IMR-90 (cell line): Measurements from ENCODE around the gene MRPS31. TPM values are rescaled to one million over a fixed set of nuclear protein-coding genes. Genes with fewer than 3 reads are reported as not detected.

Experiments
- ATAC-seq: fragments of 200-7000 bp; cut with Tn5 transposase; 2 replicates; pipeline ENCODE4 v1.9.1; 2020; ENCODE audit warnings: low read depth, mild to moderate bottlenecking, moderate library complexity
- BruUV-seq: library from RNA; stranded (reverse); fragments of 400-500 nt; replicated peaks from 2 replicates; lab custom pipeline; 2021; lab: Mats Ljungman, UMichigan
- CTCF ChIA-PET: fragments of 300-600 bp; formaldehyde crosslinking; extraction: SDS; loops from one replicate; lab custom pipeline; 2021; ENCODE audit warnings: antibody characterized with exemption; lab: Yijun Ruan, JAX
- POLR2A ChIA-PET: fragments of 300-600 bp; sonication (Branson Sonifier 250); formaldehyde crosslinking; loops from one replicate; lab custom pipeline; 2022; ENCODE audit warnings: antibody characterized with exemption; ENCODE audit not compliant: unreplicated experiment; lab: Charles Lee
- DNase-seq: peaks from one replicate; pipeline ENCODE4 v3.0.0; 2013
- H2AFZ ChIP-seq: replicated peaks from 2 replicates; pipeline ENCODE3; 2013; ENCODE audit warnings: low read length, mild to moderate bottlenecking; ENCODE audit not compliant: poor library complexity
- H2AK5ac ChIP-seq: 2 replicates; pipeline ENCODE4 v1.6.1; 2013; ENCODE audit warnings: low read depth, low read length, inconsistent platforms
- H2AK9ac ChIP-seq: replicated peaks from 2 replicates; pipeline ENCODE3; 2013; ENCODE audit warnings: mild to moderate bottlenecking, low read depth, low read length, moderate library complexity; ENCODE audit not compliant: poor library complexity
- H2BK120ac ChIP-seq: 2 replicates; pipeline ENCODE4 v1.6.1; 2013; ENCODE audit warnings: low read depth, low read length, inconsistent platforms
- H2BK15ac ChIP-seq: 3 replicates; pipeline ENCODE4 v1.6.1; 2013; ENCODE audit warnings: low read depth, low read length, inconsistent platforms
- H2BK20ac ChIP-seq: 2 replicates; pipeline ENCODE4 v1.6.1; 2013; ENCODE audit warnings: low read depth, mild to moderate bottlenecking, inconsistent platforms, low read length, moderate library complexity
- H2BK5ac ChIP-seq: 2 replicates; pipeline ENCODE4 v1.6.1; 2013; ENCODE audit warnings: mild to moderate bottlenecking, low read depth, low read length, inconsistent platforms; ENCODE audit not compliant: poor library complexity, severe bottlenecking
- H3K14ac ChIP-seq: replicated peaks from 2 replicates; pipeline ENCODE4 v1.6.1; 2013; ENCODE audit warnings: low read depth, low read length, inconsistent platforms
- H3K18ac ChIP-seq: 2 replicates; pipeline ENCODE4 v1.6.1; 2013; ENCODE audit warnings: low read depth, low read length, control low read depth
- H3K23ac ChIP-seq: 2 replicates; pipeline ENCODE4 v1.6.1; 2013; ENCODE audit warnings: low read depth, low read length, inconsistent platforms
- H3K27ac ChIP-seq: 2 replicates; pipeline ENCODE4 v1.5.1; 2013; ENCODE audit warnings: mild to moderate bottlenecking, control low read depth, low read length; ENCODE audit not compliant: insufficient read depth
- H3K27me3 ChIP-seq: 2 replicates; pipeline ENCODE4 v1.6.1; 2013; ENCODE audit warnings: low read length; ENCODE audit not compliant: control insufficient read depth, insufficient read depth
- H3K36me3 ChIP-seq: 2 replicates; pipeline ENCODE4 v1.6.1; 2013; ENCODE audit warnings: low read length, mixed read lengths; ENCODE audit not compliant: control insufficient read depth, insufficient read depth
- H3K4ac ChIP-seq: 2 replicates; pipeline ENCODE4 v1.6.1; 2013; ENCODE audit warnings: low read depth, low read length, inconsistent platforms
- H3K4me1 ChIP-seq: 2 replicates; pipeline ENCODE4 v1.6.1; 2013; ENCODE audit warnings: low read length, mixed read lengths; ENCODE audit not compliant: control insufficient read depth, insufficient read depth
- H3K4me2 ChIP-seq: 2 replicates; pipeline ENCODE4 v1.6.1; 2013; ENCODE audit warnings: low read depth, mild to moderate bottlenecking, control low read depth, low read length, moderate library complexity
- H3K4me3 ChIP-seq: 2 replicates; pipeline ENCODE4 v1.5.1; 2013; ENCODE audit warnings: low read depth, mild to moderate bottlenecking, control low read depth, low read length, moderate library complexity; ENCODE audit not compliant: insufficient read depth
- H3K56ac ChIP-seq: 2 replicates; pipeline ENCODE4 v1.6.1; 2013; ENCODE audit warnings: low read length, inconsistent platforms; ENCODE audit not compliant: insufficient read depth; ENCODE audit errors: extremely low read depth
- H3K79me1 ChIP-seq, 2 experiments: 2 replicates each; pipeline ENCODE4 v1.6.1; 2013; ENCODE audit warnings: low read length in 2 of 2, inconsistent platforms in 1 of 2, low read depth in 1 of 2
- H3K9ac ChIP-seq: 2 replicates; pipeline ENCODE4 v1.6.1; 2013; ENCODE audit warnings: low read depth, low read length, control low read depth
- H3K9me1 ChIP-seq: 2 replicates; pipeline ENCODE4 v1.6.1; 2013; ENCODE audit warnings: low read length, inconsistent platforms; ENCODE audit not compliant: insufficient read depth
- H3K9me3 ChIP-seq: 2 replicates; pipeline ENCODE4 v1.6.1; 2013; ENCODE audit warnings: low read length; ENCODE audit not compliant: control insufficient read depth, insufficient read depth
- H4K20me1 ChIP-seq: 2 replicates; pipeline ENCODE4 v1.6.1; 2013; ENCODE audit warnings: low read length, inconsistent platforms; ENCODE audit not compliant: insufficient read depth
- H4K5ac ChIP-seq: 2 replicates; pipeline ENCODE4 v1.6.1; 2013; ENCODE audit warnings: mild to moderate bottlenecking, low read depth, low read length, control low read depth
- H4K8ac ChIP-seq, 2 experiments: 2 replicates each; pipeline ENCODE4 v1.6.1; 2013; ENCODE audit warnings: low read depth in 2 of 2, low read length in 2 of 2, control low read depth in 1 of 2, inconsistent platforms in 1 of 2
- H4K91ac ChIP-seq: 2 replicates; pipeline ENCODE4 v1.6.1; 2013; ENCODE audit warnings: low read depth, low read length, inconsistent platforms; ENCODE audit not compliant: insufficient read depth
- BHLHE40 ChIP-seq: fragments of 150-350 bp; IDR thresholded peaks from 2 replicates; pipeline ENCODE4 v1.6.1; 2016; ENCODE audit warnings: mild to moderate bottlenecking, low read depth, low read length
- CEBPB ChIP-seq: IDR thresholded peaks from 2 replicates; pipeline ENCODE4 v1.6.1; 2012; ENCODE audit warnings: low read depth, low read length, improper control_type of control experiment
- CTCF ChIP-seq: conservative IDR thresholded peaks from 2 replicates; pipeline ENCODE4 v1.5.1; 2012; ENCODE audit warnings: mild to moderate bottlenecking, low read depth, low read length, improper control_type of control experiment
- ELK1 ChIP-seq: fragments of 150-350 bp; IDR thresholded peaks from 2 replicates; pipeline ENCODE4 v1.6.1; 2016; ENCODE audit warnings: low read depth, mild to moderate bottlenecking, low read length, moderate library complexity, borderline replicate concordance
- FOS ChIP-seq: fragments of 150-350 bp; IDR thresholded peaks from 2 replicates; pipeline ENCODE4 v1.6.1; 2016; ENCODE audit warnings: low read depth, low read length
- MAFK ChIP-seq: IDR thresholded peaks from 2 replicates; pipeline ENCODE4 v1.6.1; 2012; ENCODE audit warnings: low read depth, low read length, improper control_type of control experiment
- MAZ ChIP-seq: IDR thresholded peaks from 2 replicates; pipeline ENCODE4 v1.6.1; 2012; ENCODE audit warnings: low read depth, mild to moderate bottlenecking, low read length, improper control_type of control experiment, moderate library complexity, borderline replicate concordance
- MXI1 ChIP-seq: IDR thresholded peaks from 2 replicates; pipeline ENCODE4 v1.6.1; 2012; ENCODE audit warnings: low read depth, mild to moderate bottlenecking, low read length, moderate library complexity, borderline replicate concordance
- NFE2L2 ChIP-seq: fragments of 150-350 bp; IDR thresholded peaks from 2 replicates; pipeline ENCODE4 v1.6.1; 2016; ENCODE audit warnings: low read depth, mild to moderate bottlenecking, low read length
- POLR2A ChIP-seq: IDR thresholded peaks from 2 replicates; pipeline ENCODE4 v1.6.1; 2012; ENCODE audit warnings: mild to moderate bottlenecking, low read depth, low read length
- RAD21 ChIP-seq: IDR thresholded peaks from 2 replicates; pipeline ENCODE4 v1.6.1; 2012; ENCODE audit warnings: low read length, improper control_type of control experiment
- RCOR1 ChIP-seq: IDR thresholded peaks from 2 replicates; pipeline ENCODE4 v1.6.1; 2012; ENCODE audit warnings: mild to moderate bottlenecking, low read length, improper control_type of control experiment; ENCODE audit not compliant: insufficient replicate concordance
- RFX5 ChIP-seq: IDR thresholded peaks from 2 replicates; pipeline ENCODE4 v1.8.0; 2012; ENCODE audit warnings: low read depth, mild to moderate bottlenecking, low read length, moderate library complexity
- SMC3 ChIP-seq: fragments of 150-350 bp; IDR thresholded peaks from 2 replicates; pipeline ENCODE4 v1.6.1; 2016; ENCODE audit warnings: low read depth, mild to moderate bottlenecking, antibody characterized with exemption, low read length, moderate library complexity
- USF2 ChIP-seq: fragments of 150-350 bp; IDR thresholded peaks from 2 replicates; pipeline ENCODE4 v1.6.1; 2017; ENCODE audit warnings: mild to moderate bottlenecking, antibody characterized with exemption, low read length, low read depth
- WGBS, 2 experiments: methylation state at CpG; one replicate each; pipeline versions ENCODE4 v1.1.5 to v1.1.7; 2013; ENCODE audit warnings: missing lambda C conversion rate in 2 of 2; ENCODE audit not compliant: insufficient read length in 1 of 2; ENCODE audit errors: extremely low coverage in 2 of 2; 5-methylcytosine and 5-hydroxymethylcytosine counted together
- dilution Hi-C: fragments of 300-500 bp; cut with HindIII; formaldehyde crosslinking; loops from one replicate; pipeline ENCODE4 v1.14.3; 2018; ENCODE audit warnings: low sequenced_read_pairs; ENCODE audit not compliant: unreplicated experiment
- in situ Hi-C: fragments of 300-500 bp; cut with MboI; formaldehyde crosslinking; loops from 3 replicates; pipeline ENCODE4 v1.14.3; 2019; ENCODE audit warnings: low sequenced_read_pairs, inconsistent platforms, mixed read lengths
- intact Hi-C: fragments of 100-400 bp; cut with micrococcal nuclease; formaldehyde crosslinking; loops from 2 replicates; pipeline ENCODE4 v1.10.0; 2022
- polyA plus RNA-seq, 3 experiments: library from polyadenylated mRNA; depleted of rRNA; stranded (reverse); fragments of >200 nt; gene quantifications; 2 replicates each; pipeline ENCODE4 v1.2.3, GENCODE V29; 2012; ENCODE audit warnings: low replicate concordance in 1 of 3
- total RNA-seq: library from RNA; depleted of rRNA; stranded (reverse); fragments of >200 nt; gene quantifications from 2 replicates; pipeline ENCODE4 v1.2.3, GENCODE V29; 2012

MRPS31 gene
- total and polyA plus RNA-seq, 2 of the 4 experiments (the other 2 are of a cell fraction) = 9.3 to 14.8 TPM

GRCh38 chr13:40786568-40786996, 15.6 kb upstream of the MRPS31 start:
- Histone ChIP-seq H3K4me1 (peaks cover 4% of the 10 kb centered on the region; the same call in 1 of the 2 replicates), H3K9me3 (no peaks in the 10 kb centered on the region), H3K4me3 (no peak overlapping the region), H3K27me3 (no peaks in the 10 kb centered on the region), H3K9ac (no peak overlapping the region), H2AK5ac (peak overlapping the region; percentile 97), H3K4ac (peak overlapping the region; percentile 76), H2AK9ac (no peak overlapping the region), H3K14ac (peak overlapping the region; percentile 78; the same call in 1 of the 2 replicates), H3K9me1 (peaks cover 5% of the 10 kb centered on the region), H3K79me1 (peaks cover 12 to 17% of the 10 kb centered on the region in 2 experiments; a peak in 3 of 4 replicates), H3K23ac (peak overlapping the region; percentile 28; the same call in 1 of the 2 replicates), H3K27ac (peak overlapping the region; percentile 80), H3K56ac (peak overlapping the region; percentile 13; the same call in 1 of the 2 replicates), H3K36me3 (no peaks in the 10 kb centered on the region), H2BK15ac (peak overlapping the region; percentile 92; the same call in 1 of the 3 replicates), H4K20me1 (no peaks in the 10 kb centered on the region), H4K91ac (peak overlapping the region; percentile 92), H3K4me2 (no peak overlapping the region), H4K5ac (no peak overlapping the region; the same call in 1 of the 2 replicates), H2BK120ac (peak overlapping the region; percentile 73), H2BK20ac (peak overlapping the region; percentile 86), H2AFZ (no peak overlapping the region), H4K8ac (peak overlapping the region; percentile 54 to 70; a peak in 1 of 4 replicates), H3K18ac (peak overlapping the region; percentile 61), H2BK5ac (peak overlapping the region; percentile 53)
- dilution Hi-C loops = no loop called here
- DNase-seq = peak; percentile 61
- intact Hi-C loops = loop anchor here (2.0 to 10.0 kb wide), 2 partner anchors 134 to 438 kb away; no protein-coding TSS in a partner anchor
- no CpG with 5 or more reads among the region's 4 CpGs for WGBS, 2 experiments
- BruUV-seq = no TSS peak
- ChIA-PET POLR2A (interaction anchor here (0.6 kb wide), 1 partner anchor 742 kb away, joined by 4 read pairs; no protein-coding TSS in a partner anchor), CTCF (interaction anchor here (0.6 to 1.0 kb wide), 3 partner anchors 28 to 1094 kb away, joined by 3 read pairs; no protein-coding TSS in a partner anchor)
- peak; percentile 4; the same call in 1 of the 2 replicates for ATAC-seq
- in situ Hi-C loops = loop anchor here (10.0 kb wide), 1 partner anchor 268 kb away; no protein-coding TSS in a partner anchor
- no peak for TF ChIP-seq POLR2A
- TF ChIP-seq BHLHE40 = no peak
- no peak for TF ChIP-seq CEBPB
- no peak for TF ChIP-seq USF2
- no peak for TF ChIP-seq SMC3
- no peak for TF ChIP-seq RAD21
- TF ChIP-seq MAFK = no peak
- TF ChIP-seq ELK1 = no peak
- no peak for TF ChIP-seq RCOR1
- TF ChIP-seq MAZ = no peak
- no peak for TF ChIP-seq RFX5
- TF ChIP-seq CTCF = no peak
- no peak for TF ChIP-seq FOS
- no peak for TF ChIP-seq MXI1
- TF ChIP-seq NFE2L2 = no peak
